SH-SY5Y (cell line): ENCODE measurements around the gene ANKK1.

Experiments
- GATA2 ChIP-seq: IDR thresholded peaks from 2 replicates; pipeline ENCODE4 v1.6.1; 2011; ENCODE audit warnings: mild to moderate bottlenecking, low read depth, low read length
- GATA3 ChIP-seq: IDR thresholded peaks from 2 replicates; pipeline ENCODE4 v1.6.1; 2011; ENCODE audit warnings: low read depth, mild to moderate bottlenecking, low read length, moderate library complexity

DNA sequence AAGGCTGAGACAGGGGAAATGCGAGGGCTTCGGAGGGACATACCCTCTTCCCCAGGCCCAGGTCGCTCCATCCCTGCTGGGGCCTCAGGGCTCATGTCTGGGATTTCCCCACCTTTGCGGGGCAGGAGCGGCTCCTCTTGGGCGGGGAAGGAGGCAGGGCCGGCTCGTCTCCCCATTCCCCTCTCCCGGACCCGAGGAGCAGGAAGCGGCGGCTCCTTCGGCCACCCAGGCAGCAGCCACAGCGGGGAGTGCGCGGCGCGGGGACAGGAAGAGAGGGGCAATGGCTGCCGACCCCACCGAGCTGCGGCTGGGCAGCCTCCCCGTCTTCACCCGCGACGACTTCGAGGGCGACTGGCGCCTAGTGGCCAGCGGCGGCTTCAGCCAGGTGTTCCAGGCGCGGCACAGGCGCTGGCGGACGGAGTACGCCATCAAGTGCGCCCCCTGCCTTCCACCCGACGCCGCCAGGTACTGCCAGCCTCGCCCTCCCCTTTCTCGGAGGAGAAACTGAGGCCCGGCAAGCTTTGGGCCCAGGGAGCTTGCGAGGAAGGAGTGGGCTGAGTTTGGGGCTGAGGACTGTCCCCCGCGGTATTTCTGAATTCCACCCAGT is at the start of gene ANKK1:
- TF ChIP-seq GATA3 (no peak), GATA2 (no peak)
